CD4-positive, alpha-beta T cell treated with Interleukin-15 for 4 hours (primary cell): Measurements from ENCODE around the gene RAC2.

ENCODE experiments used
- DNase-seq: peaks from one replicate; pipeline ENCODE4 v3.0.0-alpha.2; 2020; ENCODE audit warnings: low spot score

The RAC2 gene

DNA sequence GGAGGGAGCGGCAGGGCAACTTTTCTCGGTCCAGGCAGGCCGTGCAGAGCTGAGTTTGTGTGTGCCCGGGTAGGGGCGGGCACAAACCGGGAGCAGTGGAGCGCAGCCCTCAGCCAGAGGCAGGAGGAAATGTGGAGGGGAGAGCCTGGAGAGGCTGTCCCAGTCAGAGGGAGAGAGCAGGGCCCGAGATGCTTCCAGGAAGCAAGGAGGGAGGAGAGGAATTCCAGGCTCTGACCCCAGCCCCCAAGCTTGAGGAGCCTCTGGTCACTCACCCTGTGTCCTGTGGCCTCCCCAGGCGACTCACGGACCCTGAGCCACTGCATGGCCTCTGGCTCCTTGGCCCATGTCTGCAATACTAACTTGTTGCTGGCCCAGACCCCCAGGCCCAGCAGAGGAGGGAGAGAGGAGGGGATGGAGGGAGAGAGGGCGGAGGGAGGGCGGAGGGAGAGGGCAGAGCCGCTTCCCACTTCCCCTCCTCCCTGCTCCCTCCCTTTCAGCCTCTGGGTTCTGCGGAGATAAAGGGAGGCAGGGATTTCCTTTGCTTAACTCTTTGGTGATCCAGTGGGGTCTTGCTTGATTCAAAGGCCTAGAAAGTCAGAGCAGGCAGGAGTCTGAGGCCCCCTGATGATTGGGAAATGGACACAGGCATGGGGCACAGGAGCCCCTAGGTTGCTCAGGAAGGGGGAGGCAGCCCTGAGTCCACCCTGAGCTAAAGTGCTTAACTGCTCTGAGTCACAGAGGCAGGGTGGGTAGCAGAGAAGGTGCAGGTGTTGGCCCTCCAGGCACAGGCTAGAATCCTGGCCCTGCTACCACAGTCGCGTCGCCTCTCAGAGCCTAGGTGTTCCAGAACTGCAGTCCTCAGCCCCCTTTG is 55.9 kb downstream of the RAC2 start, which contains the start of gene C1QTNF6:
Gene C1QTNF6 (minus strand): TSS at position 357 of the 871 bp plus-strand sequence. CDS start 34 bp downstream, at position 323.
- DNase-seq, result no peak

DNA sequence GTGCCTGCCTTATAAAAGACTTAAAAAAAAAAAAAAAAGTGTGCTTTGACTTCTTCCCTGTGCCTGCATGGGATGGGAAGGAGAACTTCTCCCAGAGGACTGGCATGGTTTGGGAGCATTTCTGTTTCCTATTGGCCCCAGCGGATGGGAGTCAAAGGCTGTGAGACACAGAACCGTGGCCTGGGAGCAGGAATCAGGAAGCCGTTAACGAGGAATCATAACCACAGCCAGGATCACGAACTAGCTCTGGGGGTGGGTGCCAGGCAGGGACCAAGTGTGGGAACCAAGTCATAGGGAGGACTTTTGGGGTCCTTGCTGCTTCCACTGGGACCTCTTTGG is 56.5 kb downstream of the RAC2 start:
- DNase-seq, result no peak

DNA sequence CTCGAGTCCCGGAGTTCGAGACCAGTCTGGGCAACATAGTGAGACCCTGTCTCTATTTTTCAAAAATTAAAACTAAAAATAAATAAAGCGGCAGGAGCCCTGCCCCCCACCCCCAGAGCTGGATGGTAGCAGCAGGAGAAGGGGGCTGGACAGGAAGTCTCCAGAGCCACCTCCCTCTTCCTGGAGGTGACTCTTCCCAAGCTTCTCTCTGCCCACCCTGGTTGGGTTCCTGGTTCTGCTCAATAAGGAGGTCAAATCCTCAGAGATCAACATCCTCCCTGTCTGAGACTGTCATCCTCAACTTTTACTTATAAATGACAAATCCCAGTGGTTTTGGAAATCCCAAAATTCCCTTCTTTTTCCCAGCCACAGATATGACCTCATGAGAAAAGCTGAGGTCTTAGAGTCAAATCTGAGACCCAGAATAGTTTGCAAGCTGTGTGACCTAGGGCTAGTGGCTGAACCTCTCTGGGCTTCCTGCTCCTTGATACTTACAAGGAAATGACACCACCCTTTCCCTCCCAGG is 57.0 kb downstream of the RAC2 start:
- no peak for DNase-seq

DNA sequence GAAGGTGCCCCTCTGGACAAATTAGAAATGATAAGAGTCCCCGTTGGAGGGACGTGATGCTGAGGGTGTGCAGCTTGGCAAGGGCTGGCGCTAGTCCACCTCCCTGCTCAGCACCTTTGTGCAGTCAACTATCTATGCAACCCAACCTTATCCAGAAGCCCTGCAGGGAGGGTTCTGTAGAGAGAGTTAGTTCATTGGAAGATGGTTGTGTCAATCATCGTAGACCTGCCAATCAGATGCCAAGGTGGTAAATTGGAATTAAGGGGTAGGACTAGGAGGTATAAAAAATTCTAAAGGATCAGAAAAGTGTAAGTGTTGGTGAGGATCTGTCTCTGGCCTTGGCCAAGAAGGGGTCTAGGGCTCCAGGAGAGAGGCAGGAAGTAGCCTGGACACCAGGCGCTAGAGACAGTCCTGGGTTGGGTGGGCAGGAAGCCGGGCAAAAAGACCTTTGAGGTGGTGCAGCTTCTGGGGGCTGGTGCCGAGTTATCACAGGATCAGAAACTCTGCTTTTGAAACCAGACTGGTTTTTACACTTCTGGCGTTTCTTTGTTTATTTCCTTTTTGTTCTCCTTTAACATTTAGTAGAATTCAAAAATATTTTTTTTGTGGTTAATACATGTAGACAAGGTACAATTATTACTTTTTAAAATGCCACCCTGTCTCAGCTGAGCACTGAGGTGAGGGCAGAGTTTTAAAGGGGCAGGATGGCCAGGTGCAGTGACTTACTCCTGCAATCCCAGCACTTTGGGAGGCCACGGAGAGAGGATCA is 57.7 kb downstream of the RAC2 start:
- DNase-seq, result peak; percentile 87

DNA sequence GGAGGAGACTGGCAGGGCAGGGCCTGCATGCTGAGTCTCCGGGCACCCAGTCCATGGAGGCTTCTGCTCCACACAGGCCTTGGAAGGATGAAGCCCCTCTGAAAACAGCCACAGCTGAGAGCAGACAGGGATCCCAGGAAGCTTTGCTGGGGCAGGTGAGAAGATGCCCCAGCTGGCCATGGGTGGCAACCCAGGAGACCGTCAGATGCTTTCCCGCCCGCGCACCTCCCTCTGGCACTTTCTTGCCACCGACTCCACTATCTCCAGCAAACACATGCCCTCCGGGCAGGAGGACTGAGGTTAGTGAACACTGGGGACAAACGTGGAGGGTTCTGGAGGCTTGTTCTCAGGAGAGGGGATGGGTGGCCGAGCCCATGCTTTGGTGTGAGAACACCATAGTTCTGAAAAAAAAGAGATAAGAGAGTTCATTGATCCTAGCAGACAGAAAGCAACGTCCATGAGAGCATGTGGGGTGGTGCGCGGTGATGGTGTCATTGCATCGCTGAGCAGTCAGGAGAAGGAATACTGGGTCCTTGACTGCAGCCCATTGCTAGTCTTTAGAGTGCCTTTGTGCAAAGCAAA is 58.3 kb downstream of the RAC2 start:
- DNase-seq, result no peak

DNA sequence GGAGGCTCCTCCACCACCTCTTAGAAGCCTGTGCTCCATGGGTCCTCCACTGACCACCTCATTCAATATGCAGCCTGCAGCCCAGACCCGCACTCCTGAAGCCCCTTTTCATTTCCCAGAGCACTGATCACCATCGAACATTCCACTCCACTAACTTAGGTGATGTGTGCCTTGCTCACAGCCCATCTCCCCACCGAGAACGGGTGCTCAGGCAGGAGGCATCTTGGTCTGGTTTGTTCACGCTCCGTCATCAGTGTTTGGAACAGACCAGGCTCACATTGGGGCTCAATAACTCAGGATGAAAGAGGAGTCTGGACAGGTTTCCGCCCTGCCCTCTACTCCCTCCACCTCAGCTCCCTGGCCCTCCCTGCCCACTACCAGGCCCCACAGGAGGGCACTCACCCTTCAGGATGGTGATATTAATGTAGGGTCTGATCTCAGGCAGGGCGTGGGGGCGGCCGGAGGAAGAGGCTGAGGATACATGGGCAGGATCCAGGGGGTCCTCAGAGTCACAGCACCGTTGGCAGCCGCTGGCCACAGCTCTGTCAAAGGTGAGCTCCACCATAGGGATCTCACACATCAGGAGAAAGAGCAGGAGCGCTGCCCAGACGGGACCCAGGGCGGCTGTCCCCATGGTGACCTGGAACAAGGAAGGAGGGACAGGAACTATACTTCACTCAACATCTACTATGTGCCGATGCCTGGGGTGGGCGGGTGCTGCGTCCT is 59.1 kb downstream of the RAC2 start:
- DNase-seq, result no peak

DNA sequence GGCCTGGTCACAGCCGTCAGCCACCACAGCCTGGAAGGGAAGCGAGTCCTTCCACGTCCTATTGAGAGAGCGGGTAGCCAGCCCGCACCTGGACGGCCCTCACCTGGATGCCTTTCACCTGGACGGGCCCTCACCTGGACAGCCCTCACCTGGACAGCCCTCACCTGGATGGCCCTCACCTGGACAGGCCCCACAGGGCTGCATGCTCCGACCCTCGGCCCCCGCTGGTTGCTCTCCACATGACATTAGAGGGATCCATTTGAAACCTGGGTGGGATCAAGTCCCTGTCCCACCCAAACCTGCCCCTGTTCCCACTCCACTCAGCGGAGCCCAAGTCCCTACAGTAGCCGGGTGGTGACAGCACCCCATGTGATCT is 59.7 kb downstream of the RAC2 start:
- no peak for DNase-seq

DNA sequence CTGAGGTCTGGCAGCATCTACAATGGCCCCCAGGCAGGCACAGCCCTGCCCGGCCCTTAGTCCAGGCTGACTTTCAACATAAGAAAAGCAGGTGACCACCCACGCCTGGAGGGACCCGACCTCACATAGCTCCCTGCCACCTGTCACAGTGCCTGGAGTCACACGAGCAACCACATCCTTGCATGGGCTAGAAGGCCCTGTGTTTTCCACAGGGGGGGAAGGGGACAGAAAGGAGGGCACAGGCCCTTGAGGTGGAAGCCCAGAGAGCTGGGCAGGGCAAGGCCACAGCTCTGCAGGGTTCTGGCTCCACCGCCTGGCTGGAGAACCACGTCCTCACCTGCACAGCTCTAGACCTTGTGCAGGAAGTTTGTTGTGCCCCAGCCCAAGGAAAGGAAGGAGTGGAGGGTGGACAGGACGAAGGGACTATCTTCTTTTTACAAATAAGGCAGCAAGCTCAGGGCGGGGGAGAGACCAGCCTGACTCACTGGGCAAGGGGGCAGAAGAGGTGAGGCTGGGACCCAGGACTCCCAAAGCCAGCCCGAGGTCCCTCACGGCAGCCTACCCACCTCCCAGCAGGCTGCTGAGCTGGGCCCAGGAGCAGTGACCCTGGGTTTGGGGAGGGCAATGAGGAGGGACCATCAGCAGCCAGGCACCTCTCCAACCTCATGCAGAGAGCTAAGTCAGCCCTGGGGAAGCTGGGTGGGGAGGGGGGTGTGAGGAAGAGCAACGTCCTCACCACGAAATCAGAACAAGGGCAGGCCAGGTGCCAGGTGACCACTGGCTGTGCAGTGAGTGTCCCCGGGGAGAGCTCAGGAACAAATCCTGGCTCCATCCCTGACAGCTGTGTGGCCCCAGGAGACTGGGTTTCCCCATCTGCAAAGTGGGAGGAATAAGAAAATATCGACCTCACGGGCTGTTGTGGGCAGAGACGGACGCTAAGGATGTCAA is 60.4 kb downstream of the RAC2 start:
- DNase-seq, result no peak

DNA sequence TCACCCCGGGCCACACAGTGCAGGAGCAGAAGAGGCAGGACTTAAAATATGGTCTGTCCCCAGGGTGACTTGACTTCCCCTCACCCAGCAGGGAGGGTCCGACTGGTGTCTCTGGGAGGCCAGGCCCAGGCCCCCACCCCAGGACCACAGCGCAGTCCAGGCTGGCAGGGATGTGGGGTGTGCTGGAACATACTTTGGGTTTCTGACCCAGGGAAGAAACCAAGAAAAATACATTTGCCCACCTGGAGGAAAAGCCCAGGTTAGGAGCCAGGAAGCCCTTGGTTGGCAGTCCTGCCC is 61.2 kb downstream of the RAC2 start:
- DNase-seq, result no peak

DNA sequence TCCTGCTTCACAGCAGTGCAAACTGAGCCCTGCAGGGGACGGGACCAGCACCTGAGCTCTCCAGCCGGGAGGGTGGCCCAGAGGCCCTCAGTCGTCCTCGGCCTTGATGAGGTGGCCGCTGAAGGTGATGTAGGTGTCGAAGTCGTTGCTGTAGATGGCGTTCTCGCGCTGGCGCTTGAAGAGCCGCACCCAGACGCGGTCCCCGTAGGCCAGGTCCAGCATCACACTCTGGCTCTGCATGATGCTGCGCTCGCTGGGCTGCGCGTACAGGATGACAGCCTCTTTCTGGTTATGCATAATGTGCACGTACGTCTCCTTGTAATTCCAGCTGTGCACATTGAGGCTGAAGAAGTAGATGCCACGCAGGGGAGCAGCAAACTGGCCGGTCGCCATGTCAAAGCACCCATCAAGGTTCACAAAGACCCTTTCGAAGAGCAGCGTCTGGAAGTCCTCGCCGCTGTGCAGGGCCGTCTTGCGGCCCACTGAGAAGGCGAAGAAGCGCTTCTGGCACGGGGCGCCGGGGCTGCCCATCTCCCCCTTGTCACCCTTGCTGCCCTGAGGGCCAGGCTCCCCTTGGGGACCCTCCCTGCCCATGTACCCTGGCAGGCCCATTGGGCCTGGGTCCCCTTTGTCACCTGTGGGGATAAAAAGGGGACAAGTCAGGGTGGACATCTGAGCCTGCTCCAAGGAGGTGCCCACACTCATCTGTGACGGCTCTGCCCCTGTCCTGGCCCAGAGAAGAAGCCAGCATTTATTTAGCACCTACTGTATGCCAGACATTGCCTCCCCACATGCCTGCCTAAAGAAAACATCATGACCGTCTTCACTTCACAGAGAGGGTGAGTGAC is 61.7 kb downstream of the RAC2 start:
- DNase-seq, result no peak

DNA sequence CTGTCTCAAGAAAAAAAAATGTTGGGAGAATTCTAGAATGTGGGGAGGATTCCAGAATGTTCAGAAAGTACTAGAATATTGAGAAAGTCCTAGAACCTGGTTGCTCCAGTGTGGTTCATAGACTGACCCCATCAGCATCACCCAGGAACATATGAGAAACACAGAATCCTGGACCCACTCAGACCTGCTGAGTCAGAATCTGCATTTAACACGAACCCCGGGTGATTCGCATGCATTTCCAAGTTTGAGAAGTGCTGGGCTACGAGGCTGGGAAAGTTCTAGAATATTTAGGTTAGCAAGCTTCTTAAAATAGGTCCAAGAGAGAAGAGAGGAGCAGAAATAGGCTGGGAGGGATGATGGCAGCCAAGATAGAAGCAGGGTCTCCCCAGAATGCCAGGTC is 62.4 kb downstream of the RAC2 start:
- no peak for DNase-seq

DNA sequence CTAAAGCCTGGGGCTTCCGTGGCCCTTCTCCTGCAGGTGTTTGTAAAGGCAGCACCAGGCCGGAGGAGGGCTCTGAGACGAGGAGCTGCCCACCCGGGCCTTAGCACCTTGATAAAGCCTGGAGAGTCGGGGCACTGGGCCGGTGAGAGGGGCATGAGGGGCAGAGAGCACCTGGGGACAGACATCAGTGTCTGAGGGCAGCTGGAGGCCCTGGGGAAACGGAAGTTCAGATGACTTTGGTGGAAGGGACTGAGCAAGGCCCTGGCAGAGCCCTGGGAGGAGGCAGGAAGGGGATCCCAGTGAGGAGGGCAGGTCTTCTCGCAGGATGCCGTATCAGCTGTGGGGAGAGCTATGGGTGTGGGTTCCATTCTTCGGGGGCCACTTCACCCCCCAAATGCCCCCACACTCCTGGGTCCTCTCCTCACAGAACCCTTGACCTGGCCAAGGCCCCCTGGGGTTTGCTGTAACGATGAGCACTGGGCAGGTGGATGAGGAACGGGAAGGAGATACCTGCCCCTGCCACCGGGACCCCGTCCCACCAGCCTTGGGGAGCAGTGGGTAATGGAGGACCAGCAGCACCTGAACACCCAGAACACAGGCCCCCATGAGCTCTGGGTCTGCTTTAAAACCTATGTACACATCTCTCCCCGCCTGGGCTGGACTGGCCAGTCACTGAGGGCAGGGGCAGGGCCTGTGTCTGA is 63.4 kb downstream of the RAC2 start:
- no peak for DNase-seq

DNA sequence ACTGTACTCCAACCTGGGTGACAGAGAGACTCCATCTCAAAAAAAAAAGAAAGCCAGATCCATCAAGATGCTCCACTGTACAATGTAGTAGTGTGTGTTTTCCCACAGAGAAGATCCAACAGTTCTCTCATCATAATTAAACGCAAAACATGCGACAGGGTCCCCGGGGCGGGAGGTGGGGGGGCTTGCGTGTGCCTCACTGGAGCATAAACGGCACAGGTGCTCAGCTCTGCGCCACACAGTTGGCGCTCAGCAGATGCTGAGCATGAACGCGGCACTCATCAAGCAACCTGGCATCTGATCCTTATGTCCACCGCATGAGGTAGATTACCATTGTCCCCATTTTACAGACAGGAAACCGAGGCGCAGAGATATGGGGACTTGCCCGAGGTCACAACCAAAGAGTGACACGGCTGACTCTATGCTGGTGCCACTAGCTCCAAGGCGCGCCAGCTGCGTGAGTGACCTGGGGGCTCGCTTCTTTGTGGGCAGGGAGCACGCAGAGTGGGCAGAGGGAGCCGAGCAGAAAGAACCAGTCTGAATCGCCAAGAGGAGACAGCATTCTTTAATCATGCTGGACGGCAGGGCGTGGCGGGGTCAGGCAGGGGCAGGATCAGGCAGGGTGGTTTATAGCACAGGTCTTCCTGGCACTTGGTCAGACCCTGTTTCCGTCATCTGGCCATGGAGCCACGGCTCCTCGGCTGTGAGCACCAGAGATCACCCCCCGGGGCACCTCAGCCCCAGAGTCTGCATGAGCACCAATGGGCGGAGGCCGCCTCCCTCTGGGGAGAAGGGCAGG is 64.2 kb downstream of the RAC2 start:
- DNase-seq, result no peak

DNA sequence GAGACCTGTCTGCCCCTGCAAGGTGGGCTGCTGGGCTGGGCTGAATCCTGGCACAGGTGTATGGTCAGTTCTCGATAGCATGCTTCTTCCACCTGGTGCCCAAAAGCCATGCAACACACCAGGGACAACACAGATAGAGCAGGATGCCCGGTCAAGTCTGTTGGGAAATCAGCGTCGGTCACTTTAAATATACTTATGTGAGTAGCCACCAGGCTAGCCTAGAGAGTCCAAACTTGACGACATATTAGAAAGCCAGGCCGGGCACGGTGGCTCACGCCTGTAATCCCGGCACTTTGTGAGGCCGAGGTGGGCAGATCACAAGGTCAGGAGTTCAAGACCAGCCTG is 65.0 kb downstream of the RAC2 start:
- no peak for DNase-seq

DNA sequence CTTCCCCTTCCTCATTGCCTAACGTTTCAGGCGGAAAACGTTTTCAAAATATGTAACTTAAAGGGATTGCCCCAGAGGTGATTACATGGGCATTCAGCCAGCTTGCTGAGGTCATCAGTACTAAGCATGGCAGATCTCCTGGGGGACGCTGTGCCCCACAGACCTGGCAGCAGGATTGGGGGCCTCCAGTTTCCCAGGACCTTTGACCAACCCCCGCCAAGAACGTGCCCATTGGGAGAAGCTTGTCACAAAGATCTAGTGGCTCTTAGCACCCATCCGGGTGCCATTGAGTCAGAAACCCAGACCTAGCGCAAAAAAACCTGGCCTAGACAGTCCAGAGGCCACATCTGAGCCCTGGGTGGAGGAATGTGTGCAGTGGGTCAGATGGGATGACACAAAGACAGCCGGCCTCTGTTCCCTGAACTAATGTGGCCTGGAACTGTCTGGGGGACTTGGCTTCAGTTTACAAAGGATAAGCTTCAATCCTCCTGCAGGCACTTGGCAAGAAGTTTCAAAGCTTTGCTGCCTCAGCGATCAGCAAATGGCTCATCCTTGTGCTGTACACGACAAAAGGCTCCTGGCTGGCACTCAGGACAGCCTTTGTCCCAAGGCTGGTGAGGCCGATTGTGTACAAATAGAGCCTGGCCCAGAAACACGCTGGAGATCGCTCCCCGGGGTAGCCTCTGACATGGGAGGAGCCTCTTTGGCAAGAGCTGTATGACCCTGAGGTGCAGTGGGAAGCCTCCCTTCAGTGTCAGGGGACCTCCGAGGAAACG is 65.5 kb downstream of the RAC2 start:
- DNase-seq, result no peak

DNA sequence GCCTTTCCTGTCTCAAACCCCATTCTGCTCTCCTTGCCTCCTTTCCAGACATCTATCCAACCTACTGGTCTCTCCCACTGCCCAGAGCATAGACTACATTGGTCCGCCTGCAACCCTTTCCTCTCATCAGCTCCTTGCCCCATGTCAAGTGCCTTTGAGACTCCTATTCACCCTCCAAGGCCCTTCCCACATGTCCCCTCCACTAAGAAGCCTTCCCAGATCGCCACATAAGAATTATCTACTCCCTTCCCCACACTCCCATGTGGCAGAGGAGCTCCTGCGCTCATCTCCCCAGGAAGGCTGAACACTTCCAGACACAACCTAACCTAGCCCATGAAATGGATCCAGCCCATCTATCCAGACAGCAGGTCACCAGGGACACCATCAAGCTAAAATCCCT is 66.3 kb downstream of the RAC2 start:
- no peak for DNase-seq

DNA sequence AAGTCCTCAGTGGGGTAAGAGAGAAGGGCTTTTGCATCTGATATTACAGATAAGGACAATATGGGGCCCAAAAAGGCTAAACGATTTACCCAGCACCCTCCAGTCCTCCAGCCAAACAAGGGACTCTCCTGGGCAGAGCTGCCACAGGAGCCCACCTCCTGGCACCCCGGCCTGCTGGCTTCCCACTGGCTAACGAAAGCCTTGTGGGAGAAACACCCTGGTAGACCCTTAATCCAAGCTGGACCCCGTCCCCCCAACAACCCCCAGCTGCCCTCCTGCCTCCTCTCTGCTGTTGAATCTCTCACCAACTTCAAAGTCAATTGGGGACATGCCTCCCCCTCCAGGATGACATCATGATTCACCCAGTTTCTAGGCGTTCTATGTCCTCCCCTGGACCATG is 66.8 kb downstream of the RAC2 start:
- DNase-seq, result no peak

DNA sequence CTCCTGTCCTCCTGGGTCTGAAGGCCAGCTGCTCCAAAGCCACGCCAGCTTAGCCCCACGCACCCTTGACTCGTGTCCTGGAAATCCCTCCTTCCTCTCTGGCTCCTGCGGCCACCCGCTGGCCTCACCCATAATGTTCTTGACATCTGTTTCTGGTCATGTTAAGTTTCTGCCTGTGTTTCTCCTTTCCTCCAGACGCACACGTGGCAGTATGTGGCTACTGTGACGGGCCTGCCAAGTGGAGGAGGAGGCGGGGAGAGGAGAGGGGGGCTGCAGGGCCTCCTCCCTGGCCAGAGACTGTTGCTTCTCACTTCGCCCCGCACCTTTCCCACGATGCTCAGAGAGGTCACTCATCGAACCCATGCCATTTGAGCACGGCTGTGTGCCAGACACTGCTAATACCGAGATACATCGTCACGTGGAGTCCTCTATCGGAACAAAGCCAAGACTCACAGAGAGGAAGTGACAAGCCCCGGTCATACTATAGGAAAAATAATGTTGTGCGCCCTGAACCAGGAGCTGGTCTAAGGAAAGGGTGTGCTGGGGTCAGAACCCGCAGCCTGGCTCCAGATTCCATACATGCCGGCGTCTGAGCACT is 67.5 kb downstream of the RAC2 start:
- no peak for DNase-seq
